Measurements from ENCODE around the gene RIMKLB.
"Not testable (repeated sequence)": the region's sequence is repeated elsewhere in the genome, so short reads cannot be mapped to it uniquely, and the experiment has no call there.

The RIMKLB gene

DNA sequence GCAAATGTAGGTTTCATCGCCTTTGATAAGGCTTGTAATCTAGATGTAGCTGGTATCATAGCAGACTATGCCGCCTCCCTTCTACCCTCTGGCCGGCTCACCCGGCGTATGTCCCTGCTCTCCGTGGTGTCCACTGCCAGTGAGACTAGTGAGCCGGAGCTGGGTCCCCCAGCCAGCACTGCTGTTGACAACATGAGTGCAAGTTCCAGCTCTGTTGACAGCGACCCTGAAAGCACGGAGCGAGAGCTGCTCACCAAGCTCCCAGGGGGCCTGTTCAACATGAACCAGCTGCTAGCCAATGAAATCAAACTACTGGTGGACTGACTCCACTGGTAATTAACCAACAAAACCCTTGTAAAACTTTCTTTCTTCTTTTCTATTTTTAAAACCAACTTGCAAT is 75.7 kb downstream of the RIMKLB start:
- DNase-seq (ENCODE audit: low read depth in 3 of 3): no peak

DNA sequence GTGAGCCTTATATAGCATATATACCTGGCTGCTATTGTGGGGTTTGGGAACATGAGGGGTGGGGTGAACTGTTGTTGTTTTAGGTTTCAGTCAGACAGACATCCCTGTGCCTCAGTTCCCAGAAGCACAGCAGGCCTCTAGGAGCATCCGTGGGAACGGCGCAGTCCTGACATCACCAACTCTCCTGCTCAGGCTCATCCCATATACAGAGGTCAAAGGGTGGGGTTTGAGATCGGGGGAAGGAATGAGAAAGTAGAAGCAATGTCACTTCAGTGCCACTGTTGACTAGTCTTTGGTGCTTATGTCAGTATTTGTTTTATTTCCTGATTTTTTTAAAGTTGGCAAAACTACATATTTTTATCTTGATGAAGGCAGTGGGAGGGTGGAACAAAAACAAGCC is 81.5 kb downstream of the RIMKLB start:
- DNase-seq (ENCODE audit: low read depth in 3 of 3): no peak

DNA sequence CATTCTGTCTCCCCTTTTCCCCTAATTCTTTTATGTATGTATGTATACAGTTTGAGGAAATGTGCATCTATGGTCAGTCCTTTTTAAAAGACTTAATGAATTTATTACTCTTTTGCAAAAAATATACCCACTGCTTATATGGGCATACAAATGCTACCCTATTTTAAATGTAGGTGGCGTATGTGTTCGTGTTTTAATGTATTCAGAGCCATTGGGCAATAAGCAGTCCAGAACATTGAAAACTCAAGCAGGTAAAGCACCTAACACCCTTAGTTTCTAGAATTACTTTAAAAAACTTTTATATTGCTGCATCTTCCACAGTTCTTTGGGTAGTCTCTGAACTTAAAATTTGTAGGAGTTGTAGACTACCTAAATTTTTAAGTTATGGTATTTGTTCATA is 82.1 kb downstream of the RIMKLB start:
- no peak for DNase-seq (ENCODE audit: low read depth in 3 of 3)

GRCh38 chr12:8780389-8780788 is 82.6 kb downstream of the RIMKLB start:
- DNase-seq (ENCODE audit: low read depth in 3 of 3): no peak

DNA sequence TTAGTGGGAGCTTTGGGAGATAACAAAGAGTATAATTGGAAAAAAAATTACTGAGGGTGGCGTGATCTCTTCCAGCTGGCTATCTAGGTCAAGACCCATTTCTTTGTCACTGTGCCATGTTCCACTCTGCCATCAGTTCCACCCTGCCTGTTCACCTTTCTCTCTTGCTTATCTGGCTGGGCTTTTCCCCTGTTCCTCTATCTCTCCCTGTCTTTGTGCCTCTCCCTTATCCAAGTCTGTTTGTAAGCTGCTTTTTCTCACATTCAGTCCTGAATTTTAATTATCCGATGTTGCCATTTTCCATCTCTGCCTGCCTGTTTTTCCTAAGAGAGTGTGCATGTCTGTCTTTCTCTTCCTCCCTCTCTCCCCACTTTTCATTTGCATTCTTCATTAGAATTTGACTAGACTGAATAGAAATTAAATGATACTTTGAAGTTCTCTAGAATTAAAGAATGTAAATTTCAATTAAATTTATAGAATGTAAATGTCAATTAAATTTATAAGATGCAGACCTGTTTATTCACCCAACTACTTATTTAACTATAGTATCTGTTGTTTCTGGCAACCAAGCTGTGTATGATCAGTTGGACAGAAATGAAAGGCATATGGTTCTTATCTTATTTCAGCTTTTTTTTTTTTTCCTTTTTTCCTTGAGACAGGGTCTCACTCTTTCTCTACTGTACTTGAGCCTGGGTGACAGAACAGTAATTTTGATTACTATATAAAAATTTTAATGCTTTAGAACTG is 83.8 kb downstream of the RIMKLB start:
- DNase-seq (ENCODE audit: low read depth in 3 of 3): no peak

DNA sequence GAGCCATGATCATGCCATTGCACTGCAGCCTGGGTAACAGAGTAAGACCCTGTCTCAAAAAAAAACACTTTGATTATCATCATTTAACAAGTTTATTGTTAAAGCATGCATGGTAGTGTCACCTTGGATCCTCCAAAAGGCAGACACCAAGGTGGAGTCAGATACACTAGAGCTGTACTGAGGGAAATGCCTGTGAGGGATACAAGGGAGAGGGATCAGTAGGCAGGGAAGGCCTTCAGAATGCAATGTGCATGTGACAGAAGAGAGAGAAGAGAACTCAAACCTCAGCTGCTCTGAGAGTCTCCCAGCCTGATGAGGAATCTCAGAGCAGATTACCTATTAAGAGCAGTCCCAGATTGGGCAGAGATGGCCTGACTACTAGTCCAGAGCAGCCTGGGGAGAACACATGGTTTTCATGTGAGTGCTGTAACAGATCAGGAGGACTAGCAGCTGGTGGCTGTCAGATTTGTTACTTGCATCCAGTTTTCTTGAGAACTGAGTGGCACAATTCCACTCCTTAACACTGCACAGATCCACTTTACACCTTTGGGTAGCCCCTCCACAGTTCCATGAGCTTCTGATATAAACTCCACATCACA is 86.6 kb downstream of the RIMKLB start:
- no peak for DNase-seq (ENCODE audit: low read depth in 3 of 3)

DNA sequence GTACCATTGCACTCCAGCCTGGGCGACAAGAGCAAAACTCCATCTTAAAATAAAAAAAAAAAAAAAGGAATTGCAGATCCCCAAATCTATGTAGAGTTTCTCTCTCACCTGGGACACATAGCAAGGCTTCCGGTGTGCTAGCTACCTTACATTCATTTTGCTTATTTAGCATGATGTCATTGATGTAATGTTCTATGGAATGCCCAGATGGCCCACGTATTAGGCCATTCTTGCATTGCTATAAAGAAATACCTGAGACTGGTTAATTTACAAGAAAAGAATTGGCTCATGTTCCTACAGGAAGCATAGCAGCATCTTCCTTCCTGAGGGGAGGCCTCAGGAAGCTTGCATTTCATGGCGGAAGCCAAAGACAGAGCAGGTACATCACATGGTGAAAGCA is 87.7 kb downstream of the RIMKLB start:
- DNase-seq (ENCODE audit: low read depth in 3 of 3): no peak

- not testable (repeated sequence) for DNase-seq (ENCODE audit: low read depth in 3 of 3)
These were observed 89.4 kb downstream of the RIMKLB start for GRCh38 chr12:8787206-8787605.

- DNase-seq (ENCODE audit: low read depth in 3 of 3): not testable (repeated sequence)
These were observed 90.9 kb downstream of the RIMKLB start for GRCh38 chr12:8788706-8789105.

DNA sequence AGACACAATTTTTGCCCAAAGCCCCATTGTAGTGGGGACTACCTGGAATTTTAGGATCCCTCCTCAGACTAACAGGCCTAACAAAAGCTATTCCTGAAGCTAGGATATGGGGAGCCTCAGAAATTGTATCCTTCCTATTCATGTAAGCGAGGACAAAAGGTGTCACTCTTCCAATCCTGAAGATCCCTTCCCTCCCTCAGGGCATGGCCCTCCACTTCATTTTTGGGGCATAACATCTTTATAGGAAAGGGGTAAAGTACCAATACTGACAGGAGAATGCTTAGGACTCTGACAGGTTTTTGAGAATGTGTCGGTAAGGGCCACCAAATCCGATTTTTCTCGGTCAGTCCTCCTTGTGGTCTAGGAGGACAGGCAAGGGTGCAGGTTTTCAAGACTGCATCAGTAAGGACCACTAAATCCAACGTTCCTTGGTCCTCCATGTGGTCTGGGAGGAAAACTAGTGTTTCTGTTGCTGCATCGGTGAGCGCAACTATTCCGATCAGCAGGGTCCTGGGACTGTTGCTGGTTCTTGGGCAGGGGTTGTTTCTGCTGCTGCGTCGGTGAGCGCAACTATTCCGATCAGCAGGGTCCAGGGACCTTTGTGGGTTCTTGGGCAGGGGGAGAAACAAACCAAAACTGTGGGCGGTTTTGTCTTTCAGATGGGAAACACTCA is 91.7 kb downstream of the RIMKLB start:
- DNase-seq (ENCODE audit: low read depth in 3 of 3): not testable (repeated sequence)

DNA sequence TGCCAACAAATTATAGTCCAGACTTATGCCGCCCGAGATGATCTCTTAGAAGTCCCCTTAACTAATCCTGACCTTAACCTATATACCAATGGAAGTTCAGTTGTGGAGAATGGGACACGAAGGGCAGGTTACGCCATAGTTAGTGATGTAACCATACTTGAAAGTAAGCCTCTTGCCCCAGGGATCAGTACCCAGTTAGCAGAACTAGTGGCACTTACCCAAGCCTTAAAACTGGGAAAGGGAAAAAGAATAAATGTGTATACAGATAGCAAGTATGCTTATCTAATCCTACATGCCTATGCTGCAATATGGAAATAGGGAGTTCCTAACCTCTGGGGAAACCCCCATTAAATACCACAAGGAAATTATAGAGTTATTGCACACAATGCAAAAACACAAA is 95.4 kb downstream of the RIMKLB start:
- not testable (repeated sequence) for DNase-seq (ENCODE audit: low read depth in 3 of 3)

- not testable (repeated sequence) for DNase-seq (ENCODE audit: low read depth in 3 of 3)
These were observed 96.8 kb downstream of the RIMKLB start for GRCh38 chr12:8794611-8795010.

- DNase-seq (ENCODE audit: low read depth in 3 of 3): no peak
These were observed 99.2 kb downstream of the RIMKLB start for GRCh38 chr12:8796831-8797626.

DNA sequence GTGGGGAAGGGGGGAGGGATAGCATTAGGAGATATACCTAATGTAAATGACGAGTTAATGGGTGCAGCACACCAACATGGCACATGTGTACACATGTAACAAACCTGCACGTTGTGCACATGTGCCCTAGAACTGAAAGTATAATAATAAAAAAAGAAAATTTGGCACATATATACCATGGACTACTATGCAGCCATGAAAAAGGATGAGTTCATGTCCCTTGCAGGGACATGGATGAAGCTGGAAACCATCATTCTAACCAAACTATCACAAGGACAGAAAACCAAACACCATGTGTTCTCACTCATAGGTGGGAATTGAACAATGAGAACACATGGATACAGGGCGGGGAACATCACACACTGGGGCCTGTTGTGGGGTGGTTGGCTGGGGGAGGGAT is 103.4 kb downstream of the RIMKLB start:
- DNase-seq (ENCODE audit: low read depth in 3 of 3): not testable (repeated sequence)

DNA sequence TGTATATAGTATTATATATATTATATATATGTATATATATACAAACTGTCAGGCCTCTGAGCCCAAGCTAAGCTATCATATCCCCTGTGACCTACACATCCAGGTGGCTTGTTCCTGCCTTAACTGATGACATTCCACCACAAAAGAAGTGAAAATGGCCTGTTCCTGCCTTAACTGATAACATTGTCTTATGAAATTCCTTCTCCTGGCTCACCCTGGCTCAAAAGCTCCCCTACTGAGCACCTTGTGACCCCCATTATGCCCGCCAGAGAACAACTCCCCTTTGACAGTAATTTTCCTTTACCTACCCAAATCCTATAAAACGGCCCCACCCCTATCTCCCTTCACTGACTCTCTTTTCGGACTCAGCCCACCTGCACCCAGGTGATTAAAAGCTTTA is 107.0 kb downstream of the RIMKLB start:
- DNase-seq (ENCODE audit: low read depth in 3 of 3): not testable (repeated sequence)

GRCh38 chr12:8805487-8805886 is 107.7 kb downstream of the RIMKLB start:
- DNase-seq (ENCODE audit: low read depth in 3 of 3): not testable (repeated sequence)

- not testable (repeated sequence) for DNase-seq (ENCODE audit: low read depth in 3 of 3)
These were observed 109.3 kb downstream of the RIMKLB start for GRCh38 chr12:8807084-8807483.

DNA sequence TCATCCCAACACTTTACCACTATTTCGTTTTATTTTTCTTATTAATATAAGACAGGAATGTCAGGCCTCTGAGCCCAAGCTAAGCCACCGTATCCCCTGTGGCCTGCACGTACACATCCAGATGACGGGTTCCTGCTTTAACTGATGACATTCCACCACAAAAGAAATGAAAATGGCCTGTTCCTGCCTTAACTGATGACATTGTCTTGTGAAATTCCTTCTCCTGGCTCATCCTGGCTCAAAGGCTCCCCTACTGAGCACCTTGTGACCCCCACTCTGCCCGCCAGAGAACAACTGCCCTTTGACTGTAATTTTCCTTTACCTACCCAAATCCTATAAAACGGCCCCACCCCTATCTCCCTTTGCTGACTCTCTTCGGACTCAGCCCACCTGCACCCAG is 112.3 kb downstream of the RIMKLB start:
- not testable (repeated sequence) for DNase-seq (ENCODE audit: low read depth in 3 of 3)

DNA sequence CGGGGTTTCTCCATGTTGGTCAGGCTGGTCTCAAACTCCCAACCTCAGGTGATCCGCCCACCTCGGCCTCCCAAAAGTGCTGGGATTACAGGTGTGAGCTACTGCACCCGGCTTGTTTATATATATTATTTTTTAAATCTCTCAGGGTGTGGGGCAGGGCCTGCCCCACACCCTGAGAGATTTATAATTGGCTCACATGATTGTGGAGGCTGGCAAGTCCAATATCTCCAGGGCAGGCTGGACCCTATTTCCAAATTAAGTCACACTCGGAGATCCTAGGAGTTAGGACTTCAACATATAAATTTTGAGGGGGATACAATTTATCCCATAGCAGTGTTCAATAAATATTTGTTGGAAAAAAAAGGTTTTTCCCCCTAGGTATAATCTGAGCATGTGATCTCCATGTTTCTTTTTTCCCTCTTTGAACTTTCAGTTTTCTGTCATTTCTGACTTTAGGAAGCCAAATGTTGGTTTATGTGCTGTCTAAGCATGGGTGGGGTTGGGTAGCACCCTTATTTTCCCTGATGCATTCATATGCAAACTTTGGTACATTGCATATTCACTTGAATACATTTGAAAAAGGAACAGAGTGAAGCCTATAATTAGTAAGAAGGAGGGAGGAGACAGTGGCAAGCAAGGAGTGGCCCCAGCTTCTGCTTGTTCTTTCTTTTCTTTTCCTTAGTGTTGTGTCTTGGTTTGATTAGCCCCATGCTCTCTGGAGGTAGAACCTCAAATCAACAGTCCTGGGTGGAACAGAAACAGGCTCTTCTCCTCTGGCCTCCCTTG is 116.0 kb downstream of the RIMKLB start:
- no peak for DNase-seq (ENCODE audit: low read depth in 3 of 3)

GRCh38 chr12:8816448-8817050 is 118.8 kb downstream of the RIMKLB start:
- DNase-seq (ENCODE audit: low read depth in 3 of 3): no peak

DNA sequence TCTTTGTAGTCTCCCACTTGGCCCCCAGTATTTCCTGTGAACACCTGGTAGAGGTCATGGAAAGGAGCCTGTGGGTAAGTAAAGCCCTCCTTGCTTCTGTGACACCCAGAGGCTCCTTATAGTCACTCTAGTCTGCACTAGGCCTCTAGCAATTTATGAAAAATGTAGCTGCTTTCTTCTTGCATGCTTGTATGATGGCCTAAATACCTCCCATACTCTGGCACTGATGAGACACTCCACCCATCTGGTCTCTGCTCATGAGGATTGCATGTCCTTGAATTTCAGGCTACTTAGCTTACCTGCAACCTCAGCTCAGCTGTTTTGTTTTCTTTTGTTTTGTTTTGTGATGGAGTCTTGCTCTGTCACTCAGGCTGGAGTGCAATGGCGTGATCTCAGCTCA is 120.1 kb downstream of the RIMKLB start:
- DNase-seq (ENCODE audit: low read depth in 3 of 3): no peak

Data from stimulated activated CD4-positive, alpha-beta T cell treated with anti-CD3 and anti-CD28 coated beads, TNF-alpha, amount 100 ng/mL, for 4 hours (primary cell).